Measurements from ENCODE around the gene IRF9. TPM values are rescaled to one million over a fixed set of nuclear protein-coding genes. Genes with fewer than 3 reads are reported as not detected.

Gene IRF9
- total and polyA plus RNA-seq, 2 experiments from 2014 or later, result 8.2 to 8.4 TPM

- TF ChIP-seq ZNF462 (CRISPR knock-in tag; IDR thresholded peaks at IDR 0.05), result no peak
- no peak for TF ChIP-seq POLR2AphosphoS5 (IDR thresholded peaks at IDR 0.05; ENCODE audit: low read depth)
Measured at GRCh38 chr14:24156840-24157239, 4.2 kb upstream of the IRF9 start (continued).

- peaks cover 11% of the 10 kb centered on the region for H3K4me1 ChIP-seq (ENCODE audit: insufficient read depth)
- H2AFZ ChIP-seq, result no peak overlapping the region
- no peak for DNase-seq (ENCODE audit: low spot score)
- Mint-ChIP-seq H3K9me3 (no peaks in the 10 kb centered on the region), H3K4me1 (peaks cover 9% of the 10 kb centered on the region), H3K27me3 (ENCODE audit: insufficient read depth, low read depth, poor library complexity) (peaks cover 4% of the 10 kb centered on the region), H3K4me3 (no peak overlapping the region), H3K27ac (no peak overlapping the region), H3K36me3 (ENCODE audit: low read depth) (peaks cover 65% of the 10 kb centered on the region)
- no peak for ATAC-seq
- H3K27ac ChIP-seq (ENCODE audit: low read depth), result no peak overlapping the region
- H3F3A ChIP-seq (replicated peaks; ENCODE audit: low read depth), result peaks cover 12% of the 10 kb centered on the region; the same call in 1 of the 2 replicates
- no peak overlapping the region for H3K4me3 ChIP-seq
- no peaks in the 10 kb centered on the region for H3K79me2 ChIP-seq (replicated peaks; ENCODE audit: insufficient read depth)
- no peaks in the 10 kb centered on the region for H3K9me2 ChIP-seq (ENCODE audit: insufficient read depth)
- H4K20me1 ChIP-seq (replicated peaks; ENCODE audit: insufficient read depth), result peaks cover 7% of the 10 kb centered on the region; the same call in 1 of the 2 replicates
- peaks cover 20% of the 10 kb centered on the region; the same call in 1 of the 2 replicates for H3K36me3 ChIP-seq (ENCODE audit: insufficient read depth)
- no peaks in the 10 kb centered on the region for H3K27me3 ChIP-seq (ENCODE audit: insufficient read depth)
- no peak overlapping the region for H3K4me2 ChIP-seq
- no peak for TF ChIP-seq ZNF114 (CRISPR knock-in tag; IDR thresholded peaks at IDR 0.05)
- TF ChIP-seq, protein P1, sequence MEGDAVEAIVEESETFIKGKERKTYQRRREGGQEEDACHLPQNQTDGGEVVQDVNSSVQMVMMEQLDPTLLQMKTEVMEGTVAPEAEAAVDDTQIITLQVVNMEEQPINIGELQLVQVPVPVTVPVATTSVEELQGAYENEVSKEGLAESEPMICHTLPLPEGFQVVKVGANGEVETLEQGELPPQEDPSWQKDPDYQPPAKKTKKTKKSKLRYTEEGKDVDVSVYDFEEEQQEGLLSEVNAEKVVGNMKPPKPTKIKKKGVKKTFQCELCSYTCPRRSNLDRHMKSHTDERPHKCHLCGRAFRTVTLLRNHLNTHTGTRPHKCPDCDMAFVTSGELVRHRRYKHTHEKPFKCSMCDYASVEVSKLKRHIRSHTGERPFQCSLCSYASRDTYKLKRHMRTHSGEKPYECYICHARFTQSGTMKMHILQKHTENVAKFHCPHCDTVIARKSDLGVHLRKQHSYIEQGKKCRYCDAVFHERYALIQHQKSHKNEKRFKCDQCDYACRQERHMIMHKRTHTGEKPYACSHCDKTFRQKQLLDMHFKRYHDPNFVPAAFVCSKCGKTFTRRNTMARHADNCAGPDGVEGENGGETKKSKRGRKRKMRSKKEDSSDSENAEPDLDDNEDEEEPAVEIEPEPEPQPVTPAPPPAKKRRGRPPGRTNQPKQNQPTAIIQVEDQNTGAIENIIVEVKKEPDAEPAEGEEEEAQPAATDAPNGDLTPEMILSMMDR (conservative IDR thresholded peaks at IDR 0.05; ENCODE audit: low read depth in 2 of 2), result no peak
- TF ChIP-seq CREB1 (CRISPR knock-in tag; IDR thresholded peaks at IDR 0.05; ENCODE audit: low read depth), result no peak
- TF ChIP-seq ZNF462 (CRISPR knock-in tag; IDR thresholded peaks at IDR 0.05), result no peak
- TF ChIP-seq EZH2 (IDR thresholded peaks at IDR 0.05; ENCODE audit: low read depth, unreplicated experiment), result no peak
- no peak for TF ChIP-seq STAT1 (IDR thresholded peaks at IDR 0.05; ENCODE audit: unreplicated experiment)
Measured at GRCh38 chr14:24157331-24157730, 3.7 kb upstream of the IRF9 start.

Measured in GM23338 (cell line).